GM18511 (cell line): ENCODE results near the gene MYT1.
"Not testable (repeated sequence)": the region's sequence is repeated elsewhere in the genome, so short reads cannot be mapped to it uniquely, and the experiment has no call there.

ENCODE experiments used
- ATAC-seq: cut with Tn5 transposase; IDR thresholded peaks from one replicate; pipeline ENCODE4 v1.9.1; 2021; ENCODE audit warnings: mild to moderate bottlenecking, moderate library complexity; ENCODE audit not compliant: unreplicated experiment

The MYT1 gene

GRCh38 chr20:64166721-64167615 is 2.7 kb downstream of the MYT1 start:
- ATAC-seq = no peak

GRCh38 chr20:64167676-64168075 is 3.4 kb downstream of the MYT1 start:
- ATAC-seq = no peak

GRCh38 chr20:64168381-64169090 is 4.3 kb downstream of the MYT1 start:
- no peak for ATAC-seq

- no peak for ATAC-seq
These were observed 4.9 kb downstream of the MYT1 start for GRCh38 chr20:64169091-64169560.

- no peak for ATAC-seq
These were observed 7.0 kb downstream of the MYT1 start for GRCh38 chr20:64171211-64171610.

- no peak for ATAC-seq
These were observed 8.9 kb downstream of the MYT1 start for GRCh38 chr20:64173116-64173515.

- no peak for ATAC-seq
These were observed 12.3 kb downstream of the MYT1 start for GRCh38 chr20:64176551-64176950.

- ATAC-seq = no peak
These were observed 12.7 kb downstream of the MYT1 start for GRCh38 chr20:64176971-64177370.

- ATAC-seq = no peak
These were observed 13.1 kb downstream of the MYT1 start for GRCh38 chr20:64177384-64177783.

GRCh38 chr20:64177787-64178186 is 13.5 kb downstream of the MYT1 start:
- no peak for ATAC-seq

- ATAC-seq = not testable (repeated sequence)
These were observed 14.7 kb downstream of the MYT1 start for GRCh38 chr20:64178925-64179324.

GRCh38 chr20:64179805-64180204 is 15.6 kb downstream of the MYT1 start:
- ATAC-seq = no peak

- ATAC-seq = no peak
These were observed 16.4 kb downstream of the MYT1 start for GRCh38 chr20:64180673-64181072.

GRCh38 chr20:64181391-64181790 is 17.1 kb downstream of the MYT1 start:
- no peak for ATAC-seq

- ATAC-seq = no peak
These were observed 18.1 kb downstream of the MYT1 start for GRCh38 chr20:64182146-64182865.

- no peak for ATAC-seq
These were observed 19.1 kb downstream of the MYT1 start for GRCh38 chr20:64183313-64183712.

- ATAC-seq = no peak
These were observed 20.5 kb downstream of the MYT1 start for GRCh38 chr20:64184795-64185194.

- no peak for ATAC-seq
These were observed 21.1 kb downstream of the MYT1 start for GRCh38 chr20:64185276-64185900.

GRCh38 chr20:64186071-64186598 is 21.9 kb downstream of the MYT1 start:
- no peak for ATAC-seq

- ATAC-seq = not testable (repeated sequence)
These were observed 23.0 kb downstream of the MYT1 start for GRCh38 chr20:64187213-64187612.

- ATAC-seq = no peak
These were observed 23.8 kb downstream of the MYT1 start for GRCh38 chr20:64188091-64188490.
